Kidney tubule cell (primary cell): ENCODE data around the gene PLEKHG1.

ENCODE experiments used
- DNase-seq: peaks from one replicate; pipeline ENCODE4 v3.0.0-alpha.2; 2018; ENCODE audit warnings: low spot score

Gene PLEKHG1

GRCh38 chr6:150599199-150600009 lies at the start of gene PLEKHG1:
Gene PLEKHG1 (plus strand): TSS chr6:150599885. CDS start chr6:150733682, 133,797 bp downstream.
- DNase-seq = peak; percentile 79

- DNase-seq = no peak
Measured at GRCh38 chr6:150550244-150550643, 49.4 kb upstream of the PLEKHG1 start.

DNA sequence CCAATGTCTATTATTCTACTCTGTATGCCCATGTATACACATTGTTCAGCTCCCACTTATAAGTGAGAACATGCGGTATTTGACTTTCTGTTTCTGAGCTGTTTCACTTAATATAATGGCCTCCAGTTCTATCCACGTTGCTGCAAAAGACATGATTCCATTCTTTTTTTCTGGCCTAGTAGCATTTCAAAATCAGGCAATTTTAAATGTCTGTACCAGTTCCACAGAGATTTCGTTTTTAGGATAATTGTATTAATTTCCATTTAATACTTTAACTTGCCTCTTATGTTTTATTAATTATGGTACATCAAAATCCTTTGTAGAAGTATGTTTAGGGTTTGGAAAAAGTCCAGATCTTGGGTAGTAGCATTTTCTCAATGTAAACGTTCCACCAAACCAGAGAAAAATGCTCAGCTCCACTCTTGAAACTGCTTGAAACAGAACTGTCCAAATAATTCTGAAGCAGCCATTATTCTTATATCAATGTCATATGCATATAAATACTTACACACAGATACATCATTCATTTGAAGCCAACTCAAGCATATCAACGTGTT lies 42.6 kb upstream of the PLEKHG1 start:
- DNase-seq = no peak

GRCh38 chr6:150560004-150560883 lies 39.4 kb upstream of the PLEKHG1 start:
- no peak for DNase-seq

DNA sequence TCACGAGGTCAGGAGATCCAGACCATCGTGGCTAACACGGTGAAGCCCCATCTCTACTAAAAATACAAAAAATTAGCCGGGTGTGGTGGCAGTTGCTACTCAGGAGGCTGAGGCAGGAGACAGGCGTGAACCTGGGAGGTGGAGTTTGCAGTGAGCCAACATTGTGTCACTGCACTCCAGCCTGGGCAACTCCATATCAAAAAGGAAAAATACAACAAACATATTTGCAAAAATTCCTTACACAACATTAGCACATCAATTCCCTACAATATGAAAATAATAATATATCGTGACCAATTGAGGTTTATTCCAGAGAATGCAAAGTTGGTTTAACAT lies 38.8 kb upstream of the PLEKHG1 start:
- no peak for DNase-seq

DNA sequence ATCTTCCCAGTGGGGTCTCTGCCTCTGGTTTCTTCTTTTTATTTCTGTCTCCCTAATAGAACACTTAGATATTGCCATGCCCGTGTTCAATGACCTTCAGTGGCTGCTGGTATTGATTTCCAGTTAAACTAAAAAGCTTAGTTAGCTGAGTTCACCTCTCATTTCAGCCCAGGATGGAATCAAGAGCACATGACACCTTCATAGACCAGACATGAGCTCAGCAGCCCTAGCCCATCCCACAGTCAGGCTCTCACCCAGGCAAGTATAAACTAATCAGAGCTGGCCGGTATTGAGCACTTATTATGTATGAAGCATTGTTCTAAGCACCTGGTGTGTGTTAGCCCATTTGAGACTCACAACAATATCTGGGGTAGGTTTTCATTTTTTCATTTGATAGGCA lies 33.7 kb upstream of the PLEKHG1 start:
- no peak for DNase-seq

DNA sequence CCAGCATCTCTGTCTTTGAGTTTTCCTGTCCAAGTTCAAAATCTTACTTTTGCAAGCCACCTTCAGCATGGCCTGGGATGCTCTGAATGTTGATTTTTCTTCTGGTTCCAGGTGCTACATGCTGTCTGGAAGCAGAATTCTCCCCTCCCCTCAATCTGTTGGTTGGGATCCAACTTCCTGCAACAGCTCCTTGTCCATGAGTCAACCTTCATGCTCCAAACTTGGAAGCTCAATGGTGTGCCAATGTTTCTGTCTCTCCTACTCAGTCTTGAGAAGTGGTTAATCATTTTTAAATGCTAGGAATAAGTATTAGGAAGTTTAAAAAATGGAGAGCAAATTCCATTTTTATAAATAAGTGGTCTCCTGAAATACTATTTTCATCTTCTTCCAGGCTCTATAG lies 33.2 kb upstream of the PLEKHG1 start:
- peak; percentile 70 for DNase-seq

- DNase-seq = no peak
Measured at GRCh38 chr6:150567380-150567779, 32.3 kb upstream of the PLEKHG1 start.

DNA sequence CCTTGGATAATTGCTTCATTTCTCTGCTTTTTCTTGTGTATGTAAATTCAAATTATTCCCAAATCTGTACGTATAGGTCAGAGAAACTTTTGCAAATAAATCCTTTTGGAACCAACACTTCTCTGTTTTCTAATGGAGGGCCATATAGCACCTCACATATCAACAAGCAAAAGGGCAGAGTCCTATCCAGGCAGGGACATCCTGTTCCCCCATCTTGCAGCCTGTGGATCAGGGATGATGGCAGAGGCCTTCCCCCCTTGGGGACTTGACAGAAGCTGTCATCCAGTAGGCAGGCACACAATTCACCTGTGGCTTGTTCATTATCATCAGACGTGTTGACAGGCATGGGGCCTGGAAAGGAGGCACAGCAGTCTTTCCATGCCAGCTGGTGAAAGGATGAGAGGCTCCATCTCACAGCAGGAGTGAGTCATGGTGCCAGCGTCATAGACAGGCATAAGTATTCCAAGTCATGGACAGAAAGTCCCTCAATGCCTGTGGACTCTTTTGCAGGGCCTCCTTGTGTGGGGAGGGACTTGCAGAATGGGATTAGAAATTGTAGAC lies 31.8 kb upstream of the PLEKHG1 start:
- DNase-seq = peak; percentile 39

- DNase-seq = no peak
Measured at GRCh38 chr6:150568560-150568959, 31.1 kb upstream of the PLEKHG1 start.

GRCh38 chr6:150569161-150569560 lies 30.5 kb upstream of the PLEKHG1 start:
- no peak for DNase-seq

GRCh38 chr6:150573041-150573681 lies 26.5 kb upstream of the PLEKHG1 start:
- DNase-seq = peak; percentile 16

DNA sequence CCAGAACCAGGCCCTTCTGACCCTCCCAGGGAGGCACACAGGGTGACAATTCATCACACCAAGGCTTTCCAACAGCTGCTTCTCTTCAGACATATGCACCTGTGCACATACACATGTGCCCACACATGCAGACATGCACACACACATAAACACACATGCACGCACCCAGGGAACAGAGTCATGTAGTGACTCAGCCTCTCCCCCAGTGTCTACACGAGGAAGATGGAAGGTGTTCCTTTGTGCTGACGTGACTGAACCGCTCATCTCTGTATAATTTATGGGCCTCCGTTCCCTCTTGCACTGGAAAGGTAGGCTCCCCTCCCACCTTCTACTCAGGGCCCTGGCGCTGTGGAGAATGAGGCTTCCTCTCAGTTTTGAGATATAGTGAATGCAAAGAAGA lies 23.8 kb upstream of the PLEKHG1 start:
- no peak for DNase-seq

GRCh38 chr6:150576651-150577226 lies 22.9 kb upstream of the PLEKHG1 start:
- DNase-seq = no peak

- no peak for DNase-seq
Measured at GRCh38 chr6:150579611-150580010, 20.1 kb upstream of the PLEKHG1 start.

GRCh38 chr6:150580489-150580888 lies 19.2 kb upstream of the PLEKHG1 start:
- no peak for DNase-seq

GRCh38 chr6:150584065-150584464 lies 15.6 kb upstream of the PLEKHG1 start:
- DNase-seq = no peak

- DNase-seq = no peak
Measured at GRCh38 chr6:150584596-150584995, 15.1 kb upstream of the PLEKHG1 start.

- DNase-seq = no peak
Measured at GRCh38 chr6:150586850-150587359, 12.8 kb upstream of the PLEKHG1 start.

DNA sequence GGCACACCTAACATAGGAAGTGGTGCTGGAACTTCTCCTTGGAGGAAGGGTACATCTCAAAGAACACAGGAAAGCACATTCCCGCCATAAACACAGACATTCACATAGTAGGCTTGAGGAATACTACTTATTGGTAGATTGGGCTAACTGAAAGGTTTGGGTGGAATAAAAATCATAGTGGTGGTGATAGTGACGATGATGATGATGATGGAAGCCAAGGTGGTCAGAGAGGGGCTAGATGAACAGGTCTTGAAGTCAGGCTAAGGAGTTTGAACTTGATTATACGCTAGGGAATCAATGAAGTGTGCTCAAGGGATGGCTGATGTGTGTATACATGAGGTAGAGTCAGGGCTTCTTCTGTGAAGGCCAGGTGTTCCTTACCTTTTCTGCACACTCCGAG lies 12.0 kb upstream of the PLEKHG1 start:
- no peak for DNase-seq

DNA sequence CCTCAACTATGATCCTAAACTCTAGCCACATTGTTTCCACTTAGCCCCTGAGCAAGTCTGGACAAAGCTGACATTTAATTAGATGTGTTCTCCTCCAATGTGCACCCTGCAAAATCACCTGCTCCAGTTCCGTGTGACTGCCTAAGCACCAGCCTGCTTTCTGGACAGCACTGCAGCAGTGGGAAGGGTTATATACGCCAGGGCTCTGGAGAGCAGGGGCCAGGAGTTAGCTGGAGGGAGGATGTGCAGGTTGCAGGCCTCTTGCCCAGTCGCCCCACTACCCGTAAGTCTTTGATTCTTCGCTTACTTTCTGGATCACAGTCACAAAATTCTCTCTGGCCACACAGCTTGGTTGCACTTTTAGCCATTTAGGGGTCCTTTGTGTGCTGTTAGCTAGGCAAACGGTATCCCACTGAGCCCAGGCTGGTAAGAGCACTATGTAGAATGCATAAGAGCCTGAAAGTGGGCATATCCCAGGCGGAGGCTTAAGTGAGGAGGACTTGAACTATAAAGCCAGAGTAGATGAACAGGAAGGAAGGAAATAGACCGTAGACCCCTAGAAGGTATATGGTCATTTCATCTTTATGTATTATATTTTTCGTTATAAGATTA lies 10.7 kb upstream of the PLEKHG1 start:
- DNase-seq = no peak
